ENCODE measurements around the gene CADPS. TPM values are rescaled to one million over a fixed set of nuclear protein-coding genes. Genes with fewer than 3 reads are reported as not detected.

The CADPS gene
- total and polyA plus RNA-seq, 9 of the 15 experiments (the other 6 are each of a cell fraction or from before 2014, with no cell fraction given): not detected

DNA sequence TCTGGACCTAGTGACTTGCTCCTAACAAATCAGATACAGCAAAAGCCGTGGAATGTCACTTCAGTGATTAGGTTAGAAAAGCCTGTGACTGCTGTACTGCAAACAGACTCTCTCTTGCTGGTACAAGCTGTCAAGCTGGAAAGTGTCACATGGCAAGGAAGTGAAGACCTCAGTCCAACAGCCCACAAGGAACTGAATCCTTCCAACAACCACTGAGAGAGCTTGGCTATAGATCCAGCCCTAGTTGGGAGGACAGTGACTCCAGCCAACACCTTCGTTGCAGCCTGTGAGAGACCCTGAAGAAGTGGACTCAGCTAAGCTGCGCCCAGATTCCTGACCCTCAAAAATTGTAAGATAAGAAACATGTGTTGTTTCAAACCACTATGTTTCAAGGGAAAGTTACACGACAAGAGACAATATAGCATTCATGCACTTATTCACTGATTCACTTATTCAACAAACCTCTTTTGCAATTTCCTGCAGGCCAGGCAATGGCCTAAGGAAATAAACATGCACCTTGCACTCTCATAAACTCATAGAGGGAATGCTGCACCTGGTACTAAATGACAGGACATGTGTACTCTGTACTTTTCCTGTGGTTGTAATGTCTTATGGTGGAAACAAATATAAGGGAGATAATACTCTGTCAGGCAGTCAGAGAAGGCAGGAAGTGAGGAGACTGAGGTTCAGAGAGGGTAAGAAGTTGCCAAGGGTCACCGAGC, 142.9 kb downstream of the CADPS start:
- TF ChIP-seq EZH2 (IDR thresholded peaks at IDR 0.05; ENCODE audit: borderline replicate concordance, low read depth, low read length) (no peak), ZNF347 (CRISPR knock-in tag; IDR thresholded peaks at IDR 0.05; ENCODE audit: low read depth) (no peak), ZNF316 (IDR thresholded peaks at IDR 0.05) (no peak), TCF7L2 (IDR thresholded peaks at IDR 0.05; ENCODE audit: low read depth, low read length) (no peak), HDAC6 (IDR thresholded peaks at IDR 0.05; ENCODE audit: low read depth, low read length) (no peak), JUND (IDR thresholded peaks at IDR 0.05; ENCODE audit: borderline replicate concordance, low read depth, low read length) (no peak), JUND (tag; IDR thresholded peaks at IDR 0.05; ENCODE audit: borderline replicate concordance, low read depth, low read length) (no peak), POLR2AphosphoS2 (IDR thresholded peaks at IDR 0.05; ENCODE audit: low read length) (no peak)
- TF ChIP-seq, protein P1, sequence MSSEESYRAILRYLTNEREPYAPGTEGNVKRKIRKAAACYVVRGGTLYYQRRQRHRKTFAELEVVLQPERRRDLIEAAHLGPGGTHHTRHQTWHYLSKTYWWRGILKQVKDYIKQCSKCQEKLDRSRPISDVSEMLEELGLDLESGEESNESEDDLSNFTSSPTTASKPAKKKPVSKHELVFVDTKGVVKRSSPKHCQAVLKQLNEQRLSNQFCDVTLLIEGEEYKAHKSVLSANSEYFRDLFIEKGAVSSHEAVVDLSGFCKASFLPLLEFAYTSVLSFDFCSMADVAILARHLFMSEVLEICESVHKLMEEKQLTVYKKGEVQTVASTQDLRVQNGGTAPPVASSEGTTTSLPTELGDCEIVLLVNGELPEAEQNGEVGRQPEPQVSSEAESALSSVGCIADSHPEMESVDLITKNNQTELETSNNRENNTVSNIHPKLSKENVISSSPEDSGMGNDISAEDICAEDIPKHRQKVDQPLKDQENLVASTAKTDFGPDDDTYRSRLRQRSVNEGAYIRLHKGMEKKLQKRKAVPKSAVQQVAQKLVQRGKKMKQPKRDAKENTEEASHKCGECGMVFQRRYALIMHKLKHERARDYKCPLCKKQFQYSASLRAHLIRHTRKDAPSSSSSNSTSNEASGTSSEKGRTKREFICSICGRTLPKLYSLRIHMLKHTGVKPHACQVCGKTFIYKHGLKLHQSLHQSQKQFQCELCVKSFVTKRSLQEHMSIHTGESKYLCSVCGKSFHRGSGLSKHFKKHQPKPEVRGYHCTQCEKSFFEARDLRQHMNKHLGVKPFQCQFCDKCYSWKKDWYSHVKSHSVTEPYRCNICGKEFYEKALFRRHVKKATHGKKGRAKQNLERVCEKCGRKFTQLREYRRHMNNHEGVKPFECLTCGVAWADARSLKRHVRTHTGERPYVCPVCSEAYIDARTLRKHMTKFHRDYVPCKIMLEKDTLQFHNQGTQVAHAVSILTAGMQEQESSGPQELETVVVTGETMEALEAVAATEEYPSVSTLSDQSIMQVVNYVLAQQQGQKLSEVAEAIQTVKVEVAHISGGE (CRISPR knock-in tag; IDR thresholded peaks at IDR 0.05): 0 out of 6 replicates have a peak, but pooled peaks of 1 of the 3 experiments have one; percentile 42
- DNase-seq (ENCODE audit: extremely low read depth in 1 of 4, low spot score in 3 of 4): no peak
- Histone ChIP-seq H2AFZ (ENCODE audit: low read depth, low read length) (no peak overlapping the region), H3K4me2 (ENCODE audit: insufficient read depth, low read length) (no peak overlapping the region), H3K9me3 (replicated peaks; ENCODE audit: control insufficient read depth, insufficient read depth, low read depth, low read length) (no peaks in the 10 kb centered on the region), H3K9ac (ENCODE audit: insufficient read depth in 1 of 2, low read depth in 2 of 2, low read length in 2 of 2) (no peak overlapping the region), H3K79me2 (ENCODE audit: control insufficient read depth, insufficient read depth, low read length) (no peaks in the 10 kb centered on the region), H4K20me1 (replicated peaks; ENCODE audit: control insufficient read depth, insufficient read depth, low read length) (no peaks in the 10 kb centered on the region), H3K27me3 (ENCODE audit: control insufficient read depth in 2 of 2, insufficient read depth in 2 of 2, low read length in 2 of 2) (no peaks in the 10 kb centered on the region), H3K4me3 (no peak overlapping the region), H3K9me1 (ENCODE audit: control insufficient read depth, insufficient read depth, low read length) (no peaks in the 10 kb centered on the region), H3K27ac (ENCODE audit: extremely low read depth, low read depth, low read length) (no peak overlapping the region), H3K4me1 (replicated peaks in 1 of 2; ENCODE audit: control insufficient read depth in 2 of 2, insufficient read depth in 2 of 2, low read length in 2 of 2) (no peaks in the 10 kb centered on the region), H3K36me3 (ENCODE audit: control insufficient read depth, insufficient read depth, low read length) (no peaks in the 10 kb centered on the region)
- ChIA-PET POLR2A (no interaction called here), CTCF (ENCODE audit: low intra/inter-chr PET ratio) (no interaction called here)
- FAIRE-seq: no peak
- in situ Hi-C loops (cut with MboI): no loop called here
- BruUV-seq (replicated peaks): no TSS peak
- intact Hi-C loops (cut with micrococcal nuclease): no loop called here
- no peak for ATAC-seq
- 0% methylated on average over 5 of the region's 5 CpGs for WGBS (ENCODE audit: insufficient coverage, low coverage, missing lambda C conversion rate)

Data from K562 (cell line).